Measurements from ENCODE around the gene ASCC3. TPM values are rescaled to one million over a fixed set of nuclear protein-coding genes. Genes with fewer than 3 reads are reported as not detected.

The ASCC3 gene
- total and polyA plus RNA-seq, 2 of the 4 experiments (the other 2 are of a cell fraction), result 25.8 to 104 TPM

GRCh38 chr6:100595456-100595855 is 285.7 kb downstream of the ASCC3 start:
- H3K79me1 ChIP-seq (ENCODE audit: low read depth in 1 of 2, low read length in 2 of 2), result no peaks in the 10 kb centered on the region; a peak in 1 of 4 replicates
- H2BK5ac ChIP-seq (ENCODE audit: low read depth, low read length, poor library complexity, severe bottlenecking), result no peak overlapping the region
- H3K4me3 ChIP-seq (ENCODE audit: insufficient read depth, low read depth, low read length), result no peak overlapping the region
- no peak overlapping the region for H3K23ac ChIP-seq (ENCODE audit: low read depth, low read length)
- H2AFZ ChIP-seq (replicated peaks; ENCODE audit: low read length, poor library complexity), result no peak overlapping the region
- BruUV-seq (replicated peaks), result no TSS peak
- in situ Hi-C loops (cut with MboI; ENCODE audit: low sequenced_read_pairs) (no loop called here), intact Hi-C loops (cut with micrococcal nuclease) (no loop called here), dilution Hi-C loops (cut with HindIII; ENCODE audit: low sequenced_read_pairs, unreplicated experiment) (no loop called here)
- no peak overlapping the region for H4K8ac ChIP-seq (ENCODE audit: low read depth in 2 of 2, low read length in 2 of 2)
- H3K36me3 ChIP-seq (ENCODE audit: control insufficient read depth, insufficient read depth, low read length), result peaks cover 9% of the 10 kb centered on the region
- H2BK20ac ChIP-seq (ENCODE audit: low read depth, low read length), result no peak overlapping the region
- H3K4ac ChIP-seq (ENCODE audit: low read depth, low read length), result no peak overlapping the region
- no peak overlapping the region for H3K56ac ChIP-seq (ENCODE audit: extremely low read depth, insufficient read depth, low read length)
- H3K14ac ChIP-seq (replicated peaks; ENCODE audit: low read depth, low read length), result no peak overlapping the region
- no peak overlapping the region for H4K91ac ChIP-seq (ENCODE audit: insufficient read depth, low read depth, low read length)
- no peaks in the 10 kb centered on the region for H3K27me3 ChIP-seq (ENCODE audit: control insufficient read depth, insufficient read depth, low read length)
- ChIA-PET CTCF (no interaction called here), POLR2A (ENCODE audit: unreplicated experiment) (no interaction called here)
- H3K4me1 ChIP-seq (ENCODE audit: control insufficient read depth, insufficient read depth, low read length), result 0 out of 2 replicates have a peak, but pooled peaks cover 2% of the 10 kb centered on the region
- ATAC-seq (ENCODE audit: low read depth), result no peak
- no peak overlapping the region for H3K27ac ChIP-seq (ENCODE audit: insufficient read depth, low read length)
- no peak overlapping the region for H3K4me2 ChIP-seq (ENCODE audit: low read depth, low read length)
- TF ChIP-seq, protein P1, sequence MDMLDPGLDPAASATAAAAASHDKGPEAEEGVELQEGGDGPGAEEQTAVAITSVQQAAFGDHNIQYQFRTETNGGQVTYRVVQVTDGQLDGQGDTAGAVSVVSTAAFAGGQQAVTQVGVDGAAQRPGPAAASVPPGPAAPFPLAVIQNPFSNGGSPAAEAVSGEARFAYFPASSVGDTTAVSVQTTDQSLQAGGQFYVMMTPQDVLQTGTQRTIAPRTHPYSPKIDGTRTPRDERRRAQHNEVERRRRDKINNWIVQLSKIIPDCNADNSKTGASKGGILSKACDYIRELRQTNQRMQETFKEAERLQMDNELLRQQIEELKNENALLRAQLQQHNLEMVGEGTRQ (IDR thresholded peaks at IDR 0.05; ENCODE audit: low read depth, low read length), result no peak
- no peak for TF ChIP-seq FOS (IDR thresholded peaks at IDR 0.05; ENCODE audit: low read depth, low read length)
- TF ChIP-seq NFE2L2 (IDR thresholded peaks at IDR 0.05; ENCODE audit: low read depth, low read length), result no peak
- TF ChIP-seq, protein P2, sequence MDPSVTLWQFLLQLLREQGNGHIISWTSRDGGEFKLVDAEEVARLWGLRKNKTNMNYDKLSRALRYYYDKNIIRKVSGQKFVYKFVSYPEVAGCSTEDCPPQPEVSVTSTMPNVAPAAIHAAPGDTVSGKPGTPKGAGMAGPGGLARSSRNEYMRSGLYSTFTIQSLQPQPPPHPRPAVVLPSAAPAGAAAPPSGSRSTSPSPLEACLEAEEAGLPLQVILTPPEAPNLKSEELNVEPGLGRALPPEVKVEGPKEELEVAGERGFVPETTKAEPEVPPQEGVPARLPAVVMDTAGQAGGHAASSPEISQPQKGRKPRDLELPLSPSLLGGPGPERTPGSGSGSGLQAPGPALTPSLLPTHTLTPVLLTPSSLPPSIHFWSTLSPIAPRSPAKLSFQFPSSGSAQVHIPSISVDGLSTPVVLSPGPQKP (IDR thresholded peaks at IDR 0.05; ENCODE audit: borderline replicate concordance, low read depth, low read length), result no peak
- TF ChIP-seq POLR2A (IDR thresholded peaks at IDR 0.05; ENCODE audit: low read depth, low read length), result no peak
- TF ChIP-seq CTCF (conservative IDR thresholded peaks at IDR 0.05; ENCODE audit: low read depth, low read length), result no peak
- TF ChIP-seq CHD1 (IDR thresholded peaks at IDR 0.05; ENCODE audit: low read depth, low read length), result no peak
- no peak for TF ChIP-seq RCOR1 (IDR thresholded peaks at IDR 0.05; ENCODE audit: insufficient replicate concordance, low read length)
- TF ChIP-seq MXI1 (IDR thresholded peaks at IDR 0.05; ENCODE audit: borderline replicate concordance, low read depth, low read length), result no peak
- TF ChIP-seq RAD21 (IDR thresholded peaks at IDR 0.05; ENCODE audit: low read length), result no peak
- TF ChIP-seq SMC3 (IDR thresholded peaks at IDR 0.05; ENCODE audit: low read depth, low read length), result no peak
- no peak overlapping the region for H2AK9ac ChIP-seq (replicated peaks; ENCODE audit: low read depth, low read length, poor library complexity)
- no peak overlapping the region for H2BK120ac ChIP-seq (ENCODE audit: low read depth, low read length)
- H3K9ac ChIP-seq (ENCODE audit: low read depth, low read length), result no peak overlapping the region
- no peaks in the 10 kb centered on the region for H4K20me1 ChIP-seq (ENCODE audit: insufficient read depth, low read length)
- H3K9me3 ChIP-seq (ENCODE audit: control insufficient read depth, insufficient read depth, low read length), result no peaks in the 10 kb centered on the region
- H3K18ac ChIP-seq (ENCODE audit: low read depth, low read length), result no peak overlapping the region
- no peak overlapping the region for H4K5ac ChIP-seq (ENCODE audit: low read depth, low read length)
- H2BK15ac ChIP-seq (ENCODE audit: low read depth, low read length), result no peak overlapping the region
- no peak for DNase-seq
- H2AK5ac ChIP-seq (ENCODE audit: low read depth, low read length), result no peak overlapping the region
- peaks cover 2% of the 10 kb centered on the region; the same call in 1 of the 2 replicates for H3K9me1 ChIP-seq (ENCODE audit: insufficient read depth, low read length)
